ENCODE results near the gene KCTD16.

KCTD16 gene

GRCh38 chr5:144329681-144330080 is 159.0 kb downstream of the KCTD16 start:
- in situ Hi-C loops (cut with HindIII; ENCODE audit: low sequenced_read_pairs): no loop called here

- in situ Hi-C loops (cut with HindIII; ENCODE audit: low sequenced_read_pairs): no loop called here
Observed at GRCh38 chr5:144331361-144331760, 160.7 kb downstream of the KCTD16 start.

- in situ Hi-C loops (cut with HindIII; ENCODE audit: low sequenced_read_pairs): no loop called here
Observed at GRCh38 chr5:144332265-144332664, 161.6 kb downstream of the KCTD16 start.

GRCh38 chr5:144333336-144333920 is 162.8 kb downstream of the KCTD16 start:
- in situ Hi-C loops (cut with HindIII; ENCODE audit: low sequenced_read_pairs): no loop called here

GRCh38 chr5:144335561-144335960 is 164.9 kb downstream of the KCTD16 start:
- in situ Hi-C loops (cut with HindIII; ENCODE audit: low sequenced_read_pairs): no loop called here

- in situ Hi-C loops (cut with HindIII; ENCODE audit: low sequenced_read_pairs): no loop called here
Observed at GRCh38 chr5:144336191-144336961, 165.7 kb downstream of the KCTD16 start.

- in situ Hi-C loops (cut with HindIII; ENCODE audit: low sequenced_read_pairs): no loop called here
Observed at GRCh38 chr5:144352330-144352729, 181.7 kb downstream of the KCTD16 start.

GRCh38 chr5:144352732-144353317 is 182.2 kb downstream of the KCTD16 start:
- in situ Hi-C loops (cut with HindIII; ENCODE audit: low sequenced_read_pairs): no loop called here

GRCh38 chr5:144356489-144356888 is 185.8 kb downstream of the KCTD16 start:
- in situ Hi-C loops (cut with HindIII; ENCODE audit: low sequenced_read_pairs): no loop called here

- in situ Hi-C loops (cut with HindIII; ENCODE audit: low sequenced_read_pairs): no loop called here
Observed at GRCh38 chr5:144361406-144361805, 190.7 kb downstream of the KCTD16 start.

- in situ Hi-C loops (cut with HindIII; ENCODE audit: low sequenced_read_pairs): no loop called here
Observed at GRCh38 chr5:144365885-144366284, 195.2 kb downstream of the KCTD16 start.

GRCh38 chr5:144367991-144368390 is 197.3 kb downstream of the KCTD16 start:
- in situ Hi-C loops (cut with HindIII; ENCODE audit: low sequenced_read_pairs): no loop called here

- in situ Hi-C loops (cut with HindIII; ENCODE audit: low sequenced_read_pairs): no loop called here
Observed at GRCh38 chr5:144368556-144368955, 197.9 kb downstream of the KCTD16 start.

GRCh38 chr5:144369006-144369405 is 198.3 kb downstream of the KCTD16 start:
- in situ Hi-C loops (cut with HindIII; ENCODE audit: low sequenced_read_pairs): no loop called here

- in situ Hi-C loops (cut with HindIII; ENCODE audit: low sequenced_read_pairs): no loop called here
Observed at GRCh38 chr5:144370273-144370672, 199.6 kb downstream of the KCTD16 start.

GRCh38 chr5:144374637-144375036 is 204.0 kb downstream of the KCTD16 start:
- in situ Hi-C loops (cut with HindIII; ENCODE audit: low sequenced_read_pairs): no loop called here

GRCh38 chr5:144377207-144377606 is 206.5 kb downstream of the KCTD16 start:
- in situ Hi-C loops (cut with HindIII; ENCODE audit: low sequenced_read_pairs): no loop called here

- in situ Hi-C loops (cut with HindIII; ENCODE audit: low sequenced_read_pairs): no loop called here
Observed at GRCh38 chr5:144378681-144379080, 208.0 kb downstream of the KCTD16 start.

- in situ Hi-C loops (cut with HindIII; ENCODE audit: low sequenced_read_pairs): no loop called here
Observed at GRCh38 chr5:144385597-144385996, 214.9 kb downstream of the KCTD16 start.

GRCh38 chr5:144386315-144386714 is 215.6 kb downstream of the KCTD16 start:
- in situ Hi-C loops (cut with HindIII; ENCODE audit: low sequenced_read_pairs): no loop called here

- in situ Hi-C loops (cut with HindIII; ENCODE audit: low sequenced_read_pairs): no loop called here
Observed at GRCh38 chr5:144390133-144390532, 219.5 kb downstream of the KCTD16 start.

- in situ Hi-C loops (cut with HindIII; ENCODE audit: low sequenced_read_pairs): no loop called here
Observed at GRCh38 chr5:144391044-144391443, 220.4 kb downstream of the KCTD16 start.

Data from DLD1 (cell line).